HepG2 (cell line): ENCODE data around the gene BMAL1. TPM values are rescaled to one million over a fixed set of nuclear protein-coding genes. Genes with fewer than 3 reads are reported as not detected.

Source experiments
- ATAC-seq: fragments of 200-7000 bp; cut with Tn5 transposase; 3 replicates; pipeline ENCODE4 v1.9.1; 2020; ENCODE audit warnings: mild to moderate bottlenecking, moderate library complexity
- BruUV-seq: library from RNA; stranded (reverse); fragments of 400-500 nt; replicated peaks from 2 replicates; lab custom pipeline; 2021; lab: Mats Ljungman, UMichigan
- CTCF ChIA-PET: fragments of 300-600 bp; formaldehyde crosslinking; extraction: SDS; loops from one replicate; lab custom pipeline; 2021; ENCODE audit warnings: low total read pairs, inconsistent platforms, low intra/inter-chr PET ratio; lab: Yijun Ruan, JAX
- POLR2A ChIA-PET: fragments of 350-600 bp; sonication (Branson Sonifier 250); formaldehyde crosslinking; loops from one replicate; lab custom pipeline; 2020; ENCODE audit warnings: antibody characterized with exemption, inconsistent platforms; lab: Yijun Ruan, JAX
- DNase-seq: peaks from one replicate; pipeline ENCODE4 v3.0.0-alpha.2; 2015; ENCODE audit warnings: low spot score
- FAIRE-seq: peaks from 3 replicates; lab custom pipeline; 2011; peaks lifted over from hg19 to GRCh38; lab: Jason Lieb, UNC
- H2AFZ ChIP-seq: one replicate; pipeline ENCODE4 v1.6.1; 2011; ENCODE audit warnings: low read length, inconsistent platforms
- H3K27ac ChIP-seq: fragments of 300-600 bp; 3 replicates; pipeline ENCODE4 v1.8.0; 2011; ENCODE audit warnings: mixed run types, mild to moderate bottlenecking, mixed read lengths, low read length, inconsistent platforms; ENCODE audit not compliant: insufficient read depth; ENCODE audit errors: extremely low read length
- H3K27me3 ChIP-seq, 2 experiments: fragments of 200-600 bp in 1 of 2; 2 replicates in 1 of 2; 3 replicates in 1 of 2; pipeline versions ENCODE4 v1.6.0 to v1.8.0; 2011; ENCODE audit warnings: low read length in 2 of 2, mild to moderate bottlenecking in 2 of 2, moderate library complexity in 2 of 2, inconsistent platforms in 1 of 2; ENCODE audit not compliant: insufficient read depth in 2 of 2, control insufficient read depth in 1 of 2
- H3K36me3 ChIP-seq, 2 experiments: fragments of 200-600 bp in 1 of 2; replicated peaks in 1 of 2; 2 replicates in 1 of 2; 3 replicates in 1 of 2; pipeline versions ENCODE4 v1.5.1 to v1.8.0; 2011; ENCODE audit warnings: low read length in 2 of 2, inconsistent platforms in 1 of 2; ENCODE audit not compliant: insufficient read depth in 2 of 2, control insufficient read depth in 1 of 2
- H3K4me1 ChIP-seq: 2 replicates; pipeline ENCODE4 v1.5.1; 2012; ENCODE audit warnings: low read length, inconsistent platforms; ENCODE audit not compliant: insufficient read depth
- H3K4me2 ChIP-seq: 2 replicates; pipeline ENCODE4 v1.6.0; 2011; ENCODE audit warnings: low read depth, low read length, inconsistent platforms
- H3K4me3 ChIP-seq, 3 experiments: fragments of 200-600 bp in 1 of 3; sonication (generic), shearing (Covaris generic) in 1 of 3; replicated peaks in 1 of 3; 2 replicates each; pipeline ENCODE4 v1.5.1; 2011 to 2016; ENCODE audit warnings: low read length in 3 of 3, inconsistent platforms in 2 of 3, low read depth in 2 of 3, mild to moderate bottlenecking in 2 of 3, control low read depth in 1 of 3, mixed read lengths in 1 of 3; ENCODE audit not compliant: insufficient read depth in 1 of 3
- H3K79me2 ChIP-seq: one replicate; pipeline ENCODE4 v1.6.1; 2011; ENCODE audit warnings: low read length, inconsistent platforms; ENCODE audit not compliant: insufficient read depth
- H3K9ac ChIP-seq: 2 replicates; pipeline ENCODE4 v1.6.0; 2011; ENCODE audit warnings: mild to moderate bottlenecking, low read depth, low read length, inconsistent platforms; ENCODE audit not compliant: insufficient read depth
- H3K9me3 ChIP-seq: 2 replicates; pipeline ENCODE4 v1.5.1; 2012; ENCODE audit warnings: mild to moderate bottlenecking, low read length
- H4K20me1 ChIP-seq: 2 replicates; pipeline ENCODE4 v1.6.0; 2011; ENCODE audit warnings: inconsistent platforms, mild to moderate bottlenecking, low read length, moderate library complexity; ENCODE audit not compliant: insufficient read depth
- FOSL2 ChIP-seq: sonication (generic); formaldehyde crosslinking; IDR thresholded peaks from 2 replicates; pipeline ENCODE4 v1.4.0; 2020; ENCODE audit warnings: missing genetic modification reagents
- SALL2 ChIP-seq: sonication (generic); formaldehyde crosslinking; IDR thresholded peaks from 2 replicates; pipeline ENCODE4 v1.8.1; 2023; ENCODE audit warnings: mild to moderate bottlenecking, missing genetic modification reagents, inconsistent platforms
- WGBS: methylation state at CpG from one replicate; pipeline ENCODE4 v1.1.6; 2017; ENCODE audit warnings: low lambda C conversion rate; 5-methylcytosine and 5-hydroxymethylcytosine counted together
- in situ Hi-C: cut with HindIII; loops from 2 replicates; pipeline ENCODE4 v1.10.0; 2017; ENCODE audit warnings: low pct_unique_long_range_greater_than_20kb; ENCODE audit not compliant: extremely low pct_ligation_motif_present
- intact Hi-C: fragments of 100-400 bp; cut with micrococcal nuclease; formaldehyde crosslinking; loops from one replicate; pipeline ENCODE4 v1.10.0; 2022; ENCODE audit not compliant: unreplicated experiment
- polyA plus RNA-seq, 8 experiments: library from polyadenylated mRNA; depleted of rRNA in 3 of 8; stranded (reverse) in 7 of 8; unstranded in 1 of 8; fragments of >200 nt; fragmentation: Illumina TruSeq in 4 of 8; extraction: Trizol in 4 of 8; gene quantifications; 2 replicates each; pipeline versions ENCODE4 v1.2.1 to v1.2.3, GENCODE V29; 2011 to 2016; ENCODE audit warnings: low read depth in 4 of 8, missing spikeins in 1 of 8, mixed read lengths in 1 of 8; ENCODE audit not compliant: insufficient read depth in 1 of 8
- total RNA-seq, 5 experiments: library from RNA; depleted of rRNA; stranded (reverse); fragments of >200 nt; fragmentation: Illumina TruSeq; extraction: Trizol; gene quantifications; 2 replicates each; pipeline ENCODE4 v1.2.3, GENCODE V29; 2016; ENCODE audit warnings: low read depth in 1 of 5
- TF ChIP-seq, protein P1 (sequence below): sonication (generic); formaldehyde crosslinking; IDR thresholded peaks from 2 replicates; pipeline ENCODE4 v1.4.0; 2020; ENCODE audit warnings: mild to moderate bottlenecking, missing genetic modification reagents

BMAL1 gene
- total and polyA plus RNA-seq, 2 of the 13 experiments (the other 11 are each of a cell fraction or from before 2014, with no cell fraction given) = 4.5 to 4.8 TPM

DNA sequence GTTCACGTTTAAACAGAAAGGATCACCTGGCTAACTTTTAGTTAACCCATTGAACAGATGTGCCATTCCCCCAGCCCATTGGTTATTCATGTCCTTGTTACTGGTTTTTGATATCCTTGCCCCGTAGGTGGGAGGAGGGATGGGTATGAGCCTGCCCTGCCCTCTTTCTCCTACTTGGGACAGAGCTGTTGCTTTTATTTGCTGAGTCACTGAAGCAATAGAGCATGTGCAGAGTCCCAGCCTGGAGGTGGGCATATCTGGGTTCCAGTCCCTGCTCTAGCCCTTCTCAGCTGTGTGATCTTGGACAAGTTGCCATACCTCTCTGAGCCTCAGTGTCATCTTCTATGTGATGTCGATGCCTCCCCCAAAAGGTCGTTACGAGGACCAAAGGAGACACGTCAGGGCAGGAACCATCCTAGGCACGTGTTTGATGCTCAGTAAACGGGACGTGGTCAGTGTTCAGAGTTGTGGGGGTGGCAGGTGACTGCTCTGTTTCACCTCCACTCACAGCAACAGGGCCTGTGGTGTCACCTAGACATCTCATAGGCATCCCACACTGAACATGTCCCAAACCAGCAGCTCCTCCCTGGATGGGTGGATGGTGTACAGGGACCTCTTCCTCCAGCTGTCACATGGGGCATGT lies 61.0 kb downstream of the BMAL1 start (continued):
- TF ChIP-seq, protein P1, sequence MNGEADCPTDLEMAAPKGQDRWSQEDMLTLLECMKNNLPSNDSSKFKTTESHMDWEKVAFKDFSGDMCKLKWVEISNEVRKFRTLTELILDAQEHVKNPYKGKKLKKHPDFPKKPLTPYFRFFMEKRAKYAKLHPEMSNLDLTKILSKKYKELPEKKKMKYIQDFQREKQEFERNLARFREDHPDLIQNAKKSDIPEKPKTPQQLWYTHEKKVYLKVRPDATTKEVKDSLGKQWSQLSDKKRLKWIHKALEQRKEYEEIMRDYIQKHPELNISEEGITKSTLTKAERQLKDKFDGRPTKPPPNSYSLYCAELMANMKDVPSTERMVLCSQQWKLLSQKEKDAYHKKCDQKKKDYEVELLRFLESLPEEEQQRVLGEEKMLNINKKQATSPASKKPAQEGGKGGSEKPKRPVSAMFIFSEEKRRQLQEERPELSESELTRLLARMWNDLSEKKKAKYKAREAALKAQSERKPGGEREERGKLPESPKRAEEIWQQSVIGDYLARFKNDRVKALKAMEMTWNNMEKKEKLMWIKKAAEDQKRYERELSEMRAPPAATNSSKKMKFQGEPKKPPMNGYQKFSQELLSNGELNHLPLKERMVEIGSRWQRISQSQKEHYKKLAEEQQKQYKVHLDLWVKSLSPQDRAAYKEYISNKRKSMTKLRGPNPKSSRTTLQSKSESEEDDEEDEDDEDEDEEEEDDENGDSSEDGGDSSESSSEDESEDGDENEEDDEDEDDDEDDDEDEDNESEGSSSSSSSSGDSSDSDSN = no peak

- POLR2A ChIA-PET = no interaction called here
- FAIRE-seq (no peak), ATAC-seq (peak; percentile 21; the same call in 1 of the 3 replicates), DNase-seq (no peak)
- H3K4me3 ChIP-seq = no peak overlapping the region
- no peaks in the 10 kb centered on the region; the same call in 1 of the 2 replicates for H4K20me1 ChIP-seq
- H3K27ac ChIP-seq = no peak overlapping the region
- H3K9ac ChIP-seq = no peak overlapping the region
- no peak overlapping the region for H3K4me2 ChIP-seq
- in situ Hi-C loops (loop anchor here (5.0 to 10.0 kb wide), 2 partner anchors 132 to 375 kb away; no protein-coding TSS in a partner anchor), intact Hi-C loops (loop anchor here (10.0 kb wide), 1 partner anchor 65 kb away; the partner anchor contains the start of gene BMAL1)
- H2AFZ ChIP-seq = no peak overlapping the region
- H3K4me1 ChIP-seq = peaks cover 12% of the 10 kb centered on the region
- TF ChIP-seq SALL2 (CRISPR knock-in tag) = no peak
- TF ChIP-seq FOSL2 (CRISPR knock-in tag) = 0 out of 2 replicates have a peak, but pooled peaks have one; percentile 16
- no TSS peak for BruUV-seq
- H3K27me3 ChIP-seq = no peaks in the 10 kb centered on the region
- no peaks in the 10 kb centered on the region for H3K9me3 ChIP-seq
- H3K79me2 ChIP-seq = no peaks in the 10 kb centered on the region
- WGBS = 54% methylated on average over 11 of the region's 11 CpGs
- CTCF ChIA-PET = no interaction called here
- no peaks in the 10 kb centered on the region for H3K36me3 ChIP-seq
Observed at GRCh38 chr11:13339195-13340153, 61.9 kb downstream of the BMAL1 start.
